Limb (tissue), 2 donors: ENCODE data around the gene MYL12A.
"Not testable (repeated sequence)": the region's sequence is repeated elsewhere in the genome, so short reads cannot be mapped to it uniquely, and the experiment has no call there.

ENCODE experiments used
- DNase-seq, 2 donors: peaks; one replicate each; pipeline ENCODE4 v3.0.0-alpha.2; 2016; ENCODE audit errors: extremely low spot score in 2 of 2

MYL12A gene

DNA sequence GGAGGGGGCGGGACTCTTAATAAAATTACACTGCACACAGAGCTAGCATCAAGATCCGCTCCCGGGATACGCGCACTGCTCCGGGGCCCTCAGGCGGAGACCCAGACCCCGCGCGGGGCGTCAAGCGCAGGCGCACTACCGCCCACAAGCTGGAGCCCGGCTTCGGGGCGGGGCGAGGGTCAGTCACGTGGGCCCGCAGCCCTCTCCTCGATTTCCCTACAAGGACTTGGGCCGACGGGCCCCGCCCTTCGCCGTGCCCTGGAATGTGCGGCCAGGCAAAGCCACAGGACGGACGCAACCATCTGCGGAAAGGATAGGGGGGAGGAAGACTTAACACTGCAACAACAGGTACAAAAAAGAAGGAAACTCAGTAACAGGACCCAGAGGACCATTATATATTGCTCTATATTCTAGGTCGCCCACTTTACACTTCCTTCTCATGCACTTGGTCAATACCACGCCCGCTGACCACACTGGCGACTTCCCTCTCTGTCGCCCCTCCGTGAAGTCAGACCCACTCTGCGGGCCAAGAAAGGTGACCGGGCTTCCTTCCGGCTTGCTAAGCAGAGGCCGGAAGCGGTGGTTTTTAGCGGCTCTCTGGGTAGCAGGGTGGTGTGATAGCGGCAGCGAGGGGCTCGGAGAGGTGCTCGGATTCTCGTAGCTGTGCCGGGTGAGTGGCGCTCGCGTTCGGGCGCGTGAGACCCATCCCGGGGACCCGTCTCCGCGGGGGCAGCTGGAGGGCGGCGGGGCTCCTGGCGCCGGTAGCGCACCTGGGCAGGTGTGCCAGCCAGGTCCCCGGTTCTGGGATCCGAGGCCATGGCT is at the start of gene MYL12A:
Gene MYL12A, plus strand, starts transcription at position 562 of the 822 bp plus-strand sequence. CDS start 5,447 bp downstream, outside the sequence.
- peak; percentile 97 to 98 for DNase-seq

DNA sequence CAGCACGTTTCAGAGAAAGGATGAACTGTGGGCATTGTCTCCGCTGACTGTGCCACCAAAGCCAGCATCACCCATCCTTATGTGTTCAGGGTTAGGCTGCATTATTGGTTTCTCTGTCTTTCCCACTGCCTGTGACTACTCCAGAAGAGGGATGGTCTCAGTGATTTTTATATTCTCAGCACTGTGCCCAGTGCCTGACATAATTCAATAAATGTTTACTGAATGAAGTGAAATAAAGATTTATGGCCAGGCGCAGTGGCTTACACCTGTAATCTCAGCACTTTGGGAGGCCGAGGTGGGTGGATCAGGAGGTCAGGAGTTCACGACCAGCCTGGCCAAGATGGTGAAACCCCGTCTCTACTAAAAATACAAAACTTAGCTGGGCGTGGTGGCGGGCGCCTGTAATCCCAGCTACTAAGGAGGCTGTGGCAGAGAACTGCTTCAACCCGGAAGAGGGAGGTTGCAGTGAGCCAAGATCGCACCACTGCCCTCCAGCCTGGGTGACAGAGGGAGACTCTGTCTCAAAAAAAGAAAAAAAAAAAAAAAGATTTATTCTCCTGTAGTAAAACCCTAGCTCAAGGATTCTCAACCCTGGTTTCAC is 49.2 kb upstream of the MYL12A start:
- not testable (repeated sequence) for DNase-seq

DNA sequence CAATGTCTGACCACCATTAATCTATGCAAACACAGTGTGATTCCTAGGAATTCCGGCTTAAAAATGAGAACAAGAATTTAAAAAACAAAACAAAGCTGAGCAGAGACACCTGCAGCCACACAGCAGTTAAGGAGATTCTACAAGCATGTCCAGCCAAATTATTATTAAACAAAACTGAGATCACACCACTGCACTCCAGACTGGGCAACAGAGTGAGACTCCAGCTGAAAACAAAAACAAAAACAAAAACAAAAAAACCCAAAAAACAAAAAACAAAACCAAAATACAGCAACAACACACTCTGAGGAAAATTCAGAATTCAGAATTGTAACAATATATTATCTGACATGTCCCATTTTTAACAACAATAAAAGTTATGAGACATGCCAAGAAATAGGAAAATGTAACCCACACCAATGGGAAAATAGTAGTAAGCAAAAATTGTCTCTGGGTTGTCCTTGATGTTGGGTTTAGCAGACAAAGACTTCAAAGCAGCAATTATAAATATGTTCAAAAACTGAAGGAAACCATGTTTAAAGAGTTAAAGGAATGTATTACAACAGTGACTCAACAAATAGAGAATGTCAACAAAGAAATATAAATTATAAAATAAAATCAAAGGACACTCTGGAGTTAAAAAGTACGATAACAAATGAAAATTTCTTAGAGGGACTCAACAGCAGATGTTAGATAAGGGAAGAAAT is 47.5 kb upstream of the MYL12A start:
- DNase-seq: no peak

DNA sequence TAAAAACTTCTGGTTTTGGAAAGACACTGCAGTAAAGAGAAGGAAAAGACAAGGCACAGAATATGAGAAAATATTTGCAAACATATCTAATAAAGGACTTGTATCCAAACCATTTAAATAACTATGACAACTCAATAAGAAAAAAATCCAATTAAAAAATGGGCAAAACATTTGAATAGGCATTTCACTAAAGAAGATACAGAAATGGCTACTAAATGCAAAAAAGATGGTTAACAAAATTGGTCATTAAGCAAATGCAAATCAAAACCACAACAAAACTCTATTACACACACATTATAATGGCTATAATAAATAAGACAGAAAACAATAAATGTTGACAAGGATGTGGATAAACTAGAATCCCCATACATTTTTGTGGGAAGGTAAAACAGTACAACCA is 42.4 kb upstream of the MYL12A start:
- no peak for DNase-seq

DNA sequence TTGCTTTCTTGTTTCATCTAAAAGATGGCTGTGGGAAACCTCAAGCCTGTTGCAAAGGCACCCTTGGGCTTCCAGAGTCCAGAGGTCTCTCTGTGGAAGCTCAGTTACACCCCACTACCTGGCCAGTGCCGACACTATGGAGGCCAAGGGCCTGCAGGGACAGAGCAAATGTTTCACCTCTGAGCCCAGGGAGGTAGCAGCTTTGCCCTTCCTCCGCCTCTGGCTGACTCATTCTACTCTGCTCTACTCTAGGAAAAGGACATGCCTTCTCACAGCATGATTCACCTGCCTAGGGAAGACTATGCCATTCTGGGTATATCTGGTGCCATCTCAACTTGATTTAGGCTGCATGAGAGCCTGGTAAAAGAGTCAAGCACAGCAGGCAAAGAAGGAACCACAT is 40.0 kb upstream of the MYL12A start:
- DNase-seq: no peak

DNA sequence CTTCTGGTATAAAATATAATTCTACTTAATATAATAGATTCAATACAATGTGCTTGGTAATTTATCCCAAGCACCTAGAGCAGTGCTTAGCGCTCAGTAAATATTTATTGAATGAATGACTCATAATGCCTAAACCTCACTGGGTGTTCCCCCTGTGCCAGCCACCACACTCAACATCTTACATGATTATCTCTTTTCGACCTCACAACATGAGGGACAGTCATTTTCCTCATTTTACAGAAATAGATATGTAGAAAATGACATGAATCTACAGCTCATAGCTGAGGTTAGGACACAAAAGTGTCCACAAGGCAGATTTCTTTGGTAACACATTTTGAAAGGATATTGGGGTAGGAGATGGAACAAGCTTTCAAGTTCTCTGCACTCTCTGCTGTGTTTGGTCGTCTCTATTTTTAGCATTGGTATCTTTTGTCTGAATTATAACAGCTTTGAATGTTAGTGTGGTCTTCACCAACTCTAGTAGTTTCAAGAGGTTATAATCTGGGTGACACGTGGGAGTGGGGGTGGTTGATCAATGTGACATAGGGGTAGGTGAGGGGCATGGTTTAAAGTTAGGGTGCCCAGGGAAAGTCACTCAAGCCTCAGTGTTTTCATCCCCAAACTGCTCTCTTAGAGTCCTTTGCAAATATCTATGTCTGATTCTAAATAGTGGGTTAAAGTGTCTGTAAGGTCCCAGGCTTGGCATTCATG is 37.6 kb upstream of the MYL12A start:
- no peak for DNase-seq

DNA sequence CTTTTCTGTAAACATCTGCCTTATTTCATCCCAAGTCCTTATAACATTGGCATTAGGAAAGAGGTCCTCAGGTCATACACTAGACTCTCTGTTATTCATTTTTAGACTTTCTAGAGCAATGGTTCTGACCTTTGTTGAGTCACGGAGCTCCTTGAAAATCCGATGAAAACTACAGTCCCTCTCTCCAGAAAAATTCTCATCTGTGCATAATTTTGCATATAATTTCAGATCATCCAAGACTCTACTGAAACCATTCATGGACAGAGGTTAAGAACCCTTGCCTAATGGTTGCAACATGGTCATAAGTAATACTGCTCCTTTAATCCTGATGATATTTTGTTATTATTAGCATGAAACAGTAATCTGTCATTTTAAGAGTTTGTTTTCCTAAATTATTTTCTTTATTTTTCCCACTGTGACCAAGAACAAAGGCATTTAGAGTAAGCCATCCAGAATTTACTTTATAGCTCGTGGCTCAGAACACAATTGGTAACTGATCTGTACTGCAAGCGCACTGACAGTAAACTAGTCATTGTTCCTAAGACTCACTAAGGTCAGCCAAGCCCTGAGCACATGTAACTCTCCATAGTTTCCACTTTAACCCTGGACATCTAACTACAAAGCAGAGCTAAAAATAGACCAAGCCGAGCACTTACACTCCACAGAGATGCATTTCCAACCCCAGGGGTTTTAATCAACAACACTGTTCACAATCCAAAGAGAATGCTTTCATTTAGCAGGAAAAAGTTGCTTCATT is 36.2 kb upstream of the MYL12A start:
- DNase-seq: peak in 1 of 2 donors; percentile 29

DNA sequence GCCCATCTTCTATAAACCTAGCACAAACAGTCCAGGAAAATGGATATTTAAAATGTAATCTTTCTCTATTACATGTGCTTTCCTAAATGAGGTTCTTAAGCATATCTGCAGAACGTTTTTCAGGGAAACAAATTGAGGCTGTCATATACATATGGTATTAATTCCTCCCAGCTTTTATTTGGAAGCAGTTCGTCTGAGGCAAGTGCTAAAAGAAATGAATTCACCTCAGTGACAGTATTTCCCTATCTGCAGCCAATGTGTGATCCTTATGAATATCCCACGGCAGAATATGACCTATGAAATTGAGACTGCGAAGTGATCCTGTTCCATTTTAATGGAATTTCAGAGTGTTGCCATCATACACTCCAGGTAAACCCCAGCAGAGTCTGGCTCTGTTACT is 34.9 kb upstream of the MYL12A start:
- peak in 1 of 2 donors; percentile 45 for DNase-seq

DNA sequence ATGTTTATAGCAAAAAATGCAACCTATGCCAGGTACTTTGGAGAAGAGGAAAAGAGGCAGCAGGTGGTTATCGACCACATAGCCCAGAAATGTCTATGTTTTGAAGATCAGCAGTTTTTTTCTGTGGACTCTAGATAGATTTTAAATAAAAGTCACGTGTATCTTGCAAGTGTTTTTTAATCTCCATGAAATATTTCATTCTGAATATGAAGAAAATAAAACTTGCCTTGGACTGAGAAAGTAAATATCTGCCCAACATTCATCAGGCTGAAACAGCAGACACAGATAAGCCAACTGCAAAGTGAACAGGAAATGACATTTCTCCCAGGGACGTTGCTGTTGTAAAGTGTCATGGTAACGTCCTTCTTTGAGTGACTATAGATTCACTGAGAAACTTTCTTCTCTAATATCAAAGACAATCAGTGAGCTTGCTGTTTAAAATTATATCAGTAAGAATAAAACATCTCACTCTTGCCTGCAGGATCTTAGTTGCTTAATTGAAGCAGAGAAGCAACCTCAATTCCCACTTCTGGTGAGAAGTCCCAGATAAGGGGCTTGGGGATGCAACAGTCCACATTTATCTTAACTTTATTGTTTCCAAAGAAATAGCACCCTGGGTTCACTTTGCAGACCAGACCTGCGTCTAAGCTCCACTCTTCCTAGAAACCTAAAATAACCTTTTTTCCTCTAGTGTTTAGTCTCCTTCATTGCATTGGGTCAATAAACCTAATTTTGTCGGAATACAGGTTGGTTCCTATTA is 34.1 kb upstream of the MYL12A start:
- no peak for DNase-seq

DNA sequence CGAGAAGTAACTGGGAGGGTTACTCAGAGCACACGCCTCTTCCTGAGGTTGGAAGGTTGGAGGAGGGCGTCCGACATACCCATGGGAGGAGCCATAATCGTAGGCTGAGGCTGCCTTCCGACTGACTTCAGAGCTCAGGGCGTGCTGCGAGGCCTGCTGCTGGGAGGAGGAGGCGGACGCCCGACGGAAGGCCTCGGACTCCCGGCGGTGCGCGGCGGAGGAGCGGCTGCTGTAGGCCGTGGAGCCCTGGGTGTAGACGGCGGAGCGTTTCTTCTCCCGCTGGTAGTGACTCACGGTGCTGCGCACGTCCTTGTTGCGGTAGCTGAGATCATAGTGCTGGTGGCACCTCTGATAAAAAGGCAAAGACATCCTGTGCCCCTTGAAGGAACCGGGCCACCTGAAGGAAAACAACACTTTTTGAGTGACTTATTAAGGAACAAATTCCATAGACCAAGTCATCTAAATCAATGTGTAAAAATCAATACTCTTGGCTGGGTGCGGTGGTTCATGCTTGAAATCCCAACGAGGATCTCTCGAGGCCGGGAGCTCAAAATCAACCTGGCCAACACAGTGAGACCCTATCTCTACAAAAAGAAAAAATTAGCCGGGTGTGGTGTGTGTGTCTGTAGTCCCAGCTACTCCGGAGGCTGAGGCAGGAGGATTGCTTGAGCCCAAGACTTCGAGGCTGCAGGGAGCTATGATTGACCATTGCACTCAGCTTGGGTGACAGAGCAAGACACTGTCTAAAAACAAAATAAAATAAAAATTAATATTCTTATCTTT is 32.6 kb upstream of the MYL12A start:
- no peak for DNase-seq

DNA sequence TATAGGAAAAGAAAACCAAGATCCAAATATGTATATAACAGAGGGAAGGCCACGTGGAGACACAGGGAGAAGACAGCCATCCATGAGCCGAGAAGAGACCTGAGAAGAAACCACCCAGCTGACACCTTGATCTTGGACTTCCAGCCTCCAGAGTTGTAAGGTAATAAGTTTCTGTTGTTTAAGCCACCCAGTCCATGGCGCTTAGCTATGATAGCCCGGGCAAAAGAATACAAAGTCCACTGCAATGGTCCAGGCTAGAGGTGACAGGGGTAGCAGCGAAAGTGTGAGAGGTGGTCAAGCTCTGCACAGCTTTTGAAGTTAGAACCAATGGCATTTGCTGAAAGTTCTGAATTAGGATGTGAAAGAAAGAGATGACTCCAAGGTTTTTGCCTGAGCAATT is 30.6 kb upstream of the MYL12A start:
- DNase-seq: no peak

DNA sequence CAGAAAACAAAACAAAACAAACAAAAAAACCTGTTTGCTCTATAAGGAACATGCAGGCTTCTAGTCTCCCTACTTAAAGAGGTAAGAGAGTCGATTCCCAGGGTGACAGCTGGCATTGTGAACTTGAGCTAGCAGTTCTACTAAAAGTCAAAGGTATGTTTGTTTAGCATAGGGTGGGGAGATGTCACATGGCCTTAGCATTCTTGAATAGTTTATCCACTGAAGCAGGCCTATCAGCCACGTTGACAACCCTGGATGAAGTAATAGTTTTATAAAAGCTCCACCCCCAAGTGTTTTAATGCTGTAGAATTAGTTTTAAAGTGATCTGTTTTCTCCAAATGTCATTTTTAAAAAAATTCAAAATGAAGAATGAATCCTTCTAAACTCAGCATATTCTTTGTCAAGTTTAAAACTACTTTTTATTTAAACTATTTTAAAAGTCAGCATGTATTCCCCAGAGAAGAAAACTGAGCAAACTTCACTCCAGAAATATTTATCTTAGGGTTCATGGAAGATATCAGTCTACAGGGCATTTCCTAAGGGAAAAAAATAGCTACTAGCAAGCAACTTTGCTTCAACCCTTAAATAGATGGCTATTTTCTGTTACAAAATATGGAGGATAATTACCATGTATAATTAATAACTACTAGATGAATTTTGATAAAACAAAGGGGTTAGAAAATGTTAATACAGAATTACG is 29.5 kb upstream of the MYL12A start:
- peak in 1 of 2 donors; percentile 24 for DNase-seq

DNA sequence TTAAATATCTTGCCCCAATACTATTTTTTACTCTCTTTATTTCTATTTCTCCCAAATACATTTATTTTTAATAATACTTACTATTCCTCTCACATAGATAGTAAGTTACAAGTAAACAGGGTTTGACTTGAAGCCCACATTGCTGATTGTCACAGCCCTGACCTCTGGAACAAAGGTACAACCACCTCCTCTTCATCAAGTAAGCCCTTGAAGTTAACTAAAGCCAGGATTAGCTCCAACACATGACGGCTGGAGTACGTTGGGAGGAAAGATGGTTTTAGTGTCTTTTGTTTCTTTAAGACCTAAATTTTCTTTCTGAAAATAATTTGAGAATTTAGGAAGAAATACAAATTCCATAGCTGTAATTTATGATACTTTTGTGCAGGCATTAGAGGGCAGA is 28.8 kb upstream of the MYL12A start:
- no peak for DNase-seq

DNA sequence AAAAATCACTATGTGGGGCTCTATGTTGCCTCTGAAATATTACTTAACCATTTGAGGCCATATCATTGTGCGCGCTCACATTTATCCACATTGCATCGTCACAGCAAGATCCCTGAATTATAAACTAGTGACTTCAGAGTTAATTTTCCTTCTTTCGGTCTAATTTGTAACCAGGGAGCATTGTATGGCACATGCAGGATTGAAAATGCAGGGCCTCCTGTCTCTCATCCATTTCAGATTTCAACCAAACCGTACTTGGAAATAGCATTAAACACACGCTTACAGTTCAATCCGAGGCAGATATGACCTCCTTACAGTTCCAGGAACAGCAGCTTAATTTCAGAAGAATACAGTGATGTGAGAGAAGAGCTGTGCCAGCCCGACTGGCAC is 28.4 kb upstream of the MYL12A start:
- DNase-seq: no peak

DNA sequence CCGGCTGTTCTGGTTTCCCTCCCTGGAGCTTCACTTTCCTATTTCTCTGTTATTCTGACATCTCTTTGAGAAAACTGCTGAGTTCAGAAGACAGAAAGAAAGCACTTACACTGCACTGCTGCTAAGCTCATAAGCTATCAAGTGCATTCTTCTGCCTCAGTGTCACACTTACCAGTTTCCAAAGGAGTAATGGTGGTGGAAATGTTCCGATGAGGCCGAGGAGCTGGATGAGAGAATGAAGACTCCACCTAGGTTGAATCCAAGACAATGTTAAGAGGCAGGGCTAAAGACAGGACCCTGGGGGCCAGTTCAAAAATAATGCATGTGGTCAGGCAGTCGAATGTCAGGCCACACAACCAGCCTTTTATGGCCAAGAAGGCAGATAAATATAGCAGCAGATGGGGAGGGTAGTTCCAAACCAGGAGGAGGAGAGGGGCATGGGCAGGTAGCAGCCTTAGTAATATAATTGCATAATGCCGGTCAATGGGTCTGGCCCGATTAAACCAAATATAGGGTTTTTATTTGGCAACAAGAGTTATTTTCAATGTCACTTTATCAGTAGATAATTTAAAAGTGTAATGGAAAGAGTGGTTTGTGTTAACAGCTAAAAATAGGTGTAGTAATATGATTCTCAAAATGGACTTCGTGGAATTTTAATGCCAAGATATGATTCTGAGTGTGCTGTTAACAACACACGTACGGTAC is 27.8 kb upstream of the MYL12A start, which contains the start of gene MYOM1:
Gene MYOM1, minus strand, starts transcription at position 338 of the 705 bp plus-strand sequence. CDS start 4,745 bp downstream, outside the sequence.
- peak in 1 of 2 donors; percentile 13 for DNase-seq

DNA sequence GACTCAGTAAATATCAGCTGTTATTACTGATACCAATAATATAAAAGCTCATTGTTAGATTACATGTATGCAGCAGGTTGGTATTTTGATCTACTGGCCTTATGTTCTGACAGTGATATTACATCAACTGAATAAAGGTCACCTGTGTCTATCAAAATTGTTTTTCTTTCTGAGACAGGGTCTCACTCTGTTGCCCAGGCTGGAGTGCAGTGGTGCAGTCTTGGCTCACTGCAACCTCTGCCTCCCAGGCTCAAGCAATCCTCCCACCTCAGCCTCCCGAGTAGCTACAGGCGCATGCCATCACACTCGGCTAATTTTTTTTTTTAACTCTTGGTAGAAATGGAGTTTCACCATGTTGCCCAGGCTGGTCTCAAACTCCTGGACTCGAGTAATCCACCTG is 26.7 kb upstream of the MYL12A start:
- DNase-seq: not testable (repeated sequence)

DNA sequence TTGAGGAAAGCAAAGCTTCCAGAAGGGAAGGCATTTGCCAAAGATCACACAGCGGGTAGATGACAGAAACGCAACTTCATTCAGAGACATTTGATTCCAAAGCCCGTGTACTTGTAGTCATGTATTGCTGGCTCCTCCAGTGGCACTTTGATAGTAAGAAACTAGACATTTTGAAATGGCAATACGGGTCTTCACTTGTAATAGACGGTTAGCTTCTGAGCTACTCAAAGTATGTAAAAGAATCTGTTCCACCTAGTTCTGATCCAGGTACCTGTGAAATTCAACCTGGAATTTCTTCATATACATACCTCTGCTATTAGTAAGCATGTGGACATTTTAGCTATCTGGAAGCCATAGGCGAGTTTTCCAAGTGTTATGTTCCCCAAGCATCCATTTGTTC is 26.1 kb upstream of the MYL12A start:
- no peak for DNase-seq

DNA sequence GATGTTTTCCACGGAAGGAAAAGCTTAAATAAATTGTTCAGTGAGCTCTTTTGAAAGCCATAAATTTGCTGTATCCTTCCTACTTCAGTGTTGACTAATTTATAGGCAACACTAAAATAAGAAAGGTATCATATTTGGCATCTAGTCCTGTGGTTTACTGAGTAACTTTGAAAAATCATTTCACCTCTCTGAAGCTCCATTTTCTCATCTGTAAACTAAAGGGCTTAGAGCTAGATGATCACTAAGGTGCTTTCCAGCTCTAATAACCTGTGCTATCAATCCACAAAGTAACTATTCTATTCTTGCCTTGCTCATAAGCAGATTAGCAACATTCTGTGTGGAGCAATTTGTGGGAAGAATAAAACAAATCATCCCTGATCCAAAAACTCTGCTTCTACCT is 24.2 kb upstream of the MYL12A start:
- DNase-seq: no peak
